HL-60 (cell line): ENCODE data around the gene PF4V1.

Experiments
- DNase-seq, 2 experiments: peaks; one replicate each; pipeline ENCODE4 v3.0.0-alpha.2; 2010 to 2020; ENCODE audit warnings: low read depth in 1 of 2, low spot score in 1 of 2
- H3K27ac ChIP-seq: fragments of 250-450 bp; sonication (Bioruptor Pico); replicated peaks from 2 replicates; pipeline ENCODE4 v1.5.1; 2020; ENCODE audit warnings: mild to moderate bottlenecking, moderate library complexity
- H3K27me3 ChIP-seq: fragments of 250-450 bp; sonication (Bioruptor Pico); 2 replicates; pipeline ENCODE4 v1.5.1; 2021; ENCODE audit warnings: mild to moderate bottlenecking, moderate library complexity; ENCODE audit not compliant: insufficient read depth, poor library complexity, severe bottlenecking
- H3K4me3 ChIP-seq: replicated peaks from 2 replicates; pipeline ENCODE4 v1.5.1; 2011; ENCODE audit warnings: mild to moderate bottlenecking, control low read depth, low read length; ENCODE audit not compliant: insufficient read depth
- CTCF ChIP-seq: IDR thresholded peaks from one replicate; pipeline ENCODE4 v1.5.1; 2011; ENCODE audit warnings: low read length, control low read depth, inconsistent platforms; ENCODE audit not compliant: insufficient read depth
- GABPA ChIP-seq: IDR thresholded peaks from 2 replicates; pipeline ENCODE4 v1.6.1; 2012; ENCODE audit warnings: low read depth
- POLR2AphosphoS5 ChIP-seq: IDR thresholded peaks from 2 replicates; pipeline ENCODE4 v1.6.1; 2012; ENCODE audit warnings: low read depth
- REST ChIP-seq: IDR thresholded peaks from 2 replicates; pipeline ENCODE4 v1.6.1; 2012; ENCODE audit warnings: low read depth; ENCODE audit not compliant: insufficient replicate concordance
- SPI1 ChIP-seq: IDR thresholded peaks from 2 replicates; pipeline ENCODE4 v1.6.1; 2012; ENCODE audit warnings: low read depth, mild to moderate bottlenecking, borderline replicate concordance

PF4V1 gene

DNA sequence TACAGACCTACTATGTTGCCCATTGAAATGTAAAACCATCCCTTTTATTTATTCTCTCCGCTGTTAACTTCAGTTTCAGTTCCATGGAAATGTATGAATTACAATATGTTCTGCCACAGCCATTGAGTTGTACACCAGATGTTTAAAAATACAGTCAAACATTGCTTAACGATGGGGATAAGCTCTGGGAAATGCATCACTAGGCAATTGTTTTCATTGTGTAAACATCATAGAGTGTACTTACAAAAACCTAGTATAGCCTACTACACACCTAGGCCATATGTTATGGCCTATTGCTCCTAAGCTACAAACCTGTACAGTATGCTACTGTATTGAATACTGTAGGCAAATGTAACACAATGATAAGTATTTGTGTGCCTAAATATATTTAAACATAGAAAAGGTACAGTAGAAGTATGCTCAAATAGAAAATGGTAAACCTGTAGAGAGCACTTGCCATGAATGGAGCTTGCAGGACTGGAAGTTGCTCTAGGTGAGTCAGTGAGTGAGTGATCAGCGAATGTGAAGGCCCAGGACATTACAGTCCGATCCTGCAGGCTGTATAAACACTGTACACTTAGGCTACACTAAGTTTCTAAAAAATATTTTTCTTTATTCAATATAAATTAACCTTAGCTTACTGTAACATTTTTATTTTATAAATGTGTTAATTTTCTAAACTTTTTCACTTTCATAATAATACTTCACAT, 2.7 kb upstream of the PF4V1 start:
- Histone ChIP-seq H3K27ac (no peak overlapping the region), H3K27me3 (no peaks in the 10 kb centered on the region), H3K4me3 (no peak overlapping the region)
- no peak for DNase-seq
- TF ChIP-seq GABPA (no peak), POLR2AphosphoS5 (no peak), CTCF (no peak), REST (no peak), SPI1 (no peak)

DNA sequence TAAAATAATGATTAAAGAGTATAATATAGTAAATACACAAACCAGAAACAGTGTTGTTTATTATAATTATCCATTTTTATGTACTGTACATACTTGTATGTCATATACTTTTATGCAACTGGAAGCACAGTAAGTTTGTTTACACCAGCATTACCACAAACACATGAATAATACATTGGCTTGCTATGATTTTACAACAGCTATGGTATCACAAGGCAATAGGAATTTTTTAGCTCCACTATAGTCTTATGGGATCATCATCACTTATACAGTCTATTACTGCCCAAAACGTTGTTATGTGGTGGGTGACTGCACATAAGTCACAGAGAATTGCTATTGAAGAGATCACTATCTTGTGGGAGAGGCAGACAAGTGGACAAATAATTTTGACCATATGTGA, 1.8 kb upstream of the PF4V1 start:
- Histone ChIP-seq H3K27ac (no peak overlapping the region), H3K27me3 (no peaks in the 10 kb centered on the region), H3K4me3 (no peak overlapping the region)
- TF ChIP-seq CTCF (no peak), SPI1 (no peak), REST (no peak), GABPA (no peak), POLR2AphosphoS5 (no peak)
- no peak for DNase-seq

DNA sequence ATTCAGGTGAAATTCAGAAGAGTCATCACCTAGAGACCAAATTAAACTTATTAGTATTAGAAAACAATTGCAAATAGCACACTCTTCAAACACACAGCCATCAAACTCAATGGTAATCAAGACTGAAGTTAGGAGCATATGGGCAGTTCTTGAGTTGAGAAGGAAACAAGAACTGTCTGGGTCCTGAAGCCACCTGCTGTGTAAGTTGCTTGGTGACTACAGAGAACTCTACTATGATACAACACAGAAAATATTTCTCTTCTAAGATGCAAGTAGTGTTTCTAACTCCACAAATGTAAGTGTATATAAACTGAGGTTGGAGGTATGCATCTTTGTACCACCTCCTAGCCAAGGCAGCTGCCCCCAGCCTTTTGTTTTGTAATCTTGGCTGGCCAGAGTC, 325 bp upstream of the PF4V1 start:
- TF ChIP-seq SPI1 = no peak
- TF ChIP-seq CTCF = no peak
- no peak for TF ChIP-seq REST
- TF ChIP-seq GABPA = no peak
- TF ChIP-seq POLR2AphosphoS5 = no peak
- Histone ChIP-seq H3K4me3 (no peak overlapping the region), H3K27ac (no peak overlapping the region; the same call in 1 of the 2 replicates), H3K27me3 (no peaks in the 10 kb centered on the region)
- no peak for DNase-seq
